HEK293T (cell line): Measurements from ENCODE around the gene PRKAR1B.

Experiments used
- CTCF ChIA-PET: fragments of 350-600 bp; formaldehyde crosslinking; extraction: SDS; loops from one replicate; lab custom pipeline; 2021; ENCODE audit warnings: antibody characterized with exemption, inconsistent platforms; lab: Yijun Ruan, JAX
- POLR2A ChIA-PET: fragments of 350-600 bp; formaldehyde crosslinking; extraction: SDS; loops from one replicate; lab custom pipeline; 2020; ENCODE audit warnings: antibody characterized with exemption, inconsistent platforms; lab: Yijun Ruan, JAX
- DNase-seq: peaks from one replicate; pipeline ENCODE4 v3.0.0; 2012; ENCODE audit warnings: mixed read lengths; ENCODE audit errors: extremely low spot score
- ARNT ChIP-seq: fragments of 450-650 bp; IDR thresholded peaks from 2 replicates; pipeline ENCODE4 v1.6.1; 2017; ENCODE audit warnings: mild to moderate bottlenecking
- BHLHE40 ChIP-seq: fragments of 450-650 bp; IDR thresholded peaks from 2 replicates; pipeline ENCODE4 v1.6.1; 2016; ENCODE audit warnings: mild to moderate bottlenecking, moderate library complexity, borderline replicate concordance
- CTBP1 ChIP-seq: fragments of 450-650 bp; IDR thresholded peaks from 2 replicates; pipeline ENCODE4 v1.6.1; 2016; ENCODE audit warnings: borderline replicate concordance
- ELF4 ChIP-seq: fragments of 450-650 bp; IDR thresholded peaks from 2 replicates; pipeline ENCODE4 v1.6.1; 2017; ENCODE audit warnings: antibody characterized with exemption
- FOXA1 ChIP-seq: fragments of 450-650 bp; IDR thresholded peaks from 2 replicates; pipeline ENCODE4 v1.6.1; 2016; ENCODE audit warnings: mild to moderate bottlenecking
- FOXK2 ChIP-seq: fragments of 450-650 bp; IDR thresholded peaks from 2 replicates; pipeline ENCODE4 v1.6.1; 2016; ENCODE audit warnings: mild to moderate bottlenecking
- FOXM1 ChIP-seq: fragments of 450-650 bp; IDR thresholded peaks from 2 replicates; pipeline ENCODE4 v1.6.1; 2017; ENCODE audit warnings: mild to moderate bottlenecking, borderline replicate concordance
- HDGF ChIP-seq: fragments of 450-650 bp; IDR thresholded peaks from 2 replicates; pipeline ENCODE4 v1.6.1; 2017; ENCODE audit warnings: antibody characterized with exemption, borderline replicate concordance
- L3MBTL2 ChIP-seq: fragments of 450-650 bp; conservative IDR thresholded peaks from 2 replicates; pipeline ENCODE4 v1.6.1; 2016; ENCODE audit warnings: mild to moderate bottlenecking
- LEF1 ChIP-seq: fragments of 450-650 bp; IDR thresholded peaks from 2 replicates; pipeline ENCODE4 v1.6.1; 2017; ENCODE audit warnings: mild to moderate bottlenecking, borderline replicate concordance
- NFRKB ChIP-seq: fragments of 450-650 bp; IDR thresholded peaks from 2 replicates; pipeline ENCODE4 v1.6.1; 2016; ENCODE audit warnings: mild to moderate bottlenecking, moderate library complexity
- SP1 ChIP-seq: fragments of 450-650 bp; IDR thresholded peaks from 2 replicates; pipeline ENCODE4 v1.6.1; 2017
- SUZ12 ChIP-seq: fragments of 450-650 bp; IDR thresholded peaks from 2 replicates; pipeline ENCODE4 v1.6.1; 2016; ENCODE audit warnings: mild to moderate bottlenecking
- TARDBP ChIP-seq: fragments of 450-650 bp; IDR thresholded peaks from 2 replicates; pipeline ENCODE4 v1.6.1; 2016
- ZNF384 ChIP-seq: fragments of 450-650 bp; IDR thresholded peaks from 2 replicates; pipeline ENCODE4 v1.6.1; 2016
- TF ChIP-seq, protein P1 (sequence below): fragments of 450-650 bp; IDR thresholded peaks from 2 replicates; pipeline ENCODE4 v1.6.1; 2016

PRKAR1B gene

DNA sequence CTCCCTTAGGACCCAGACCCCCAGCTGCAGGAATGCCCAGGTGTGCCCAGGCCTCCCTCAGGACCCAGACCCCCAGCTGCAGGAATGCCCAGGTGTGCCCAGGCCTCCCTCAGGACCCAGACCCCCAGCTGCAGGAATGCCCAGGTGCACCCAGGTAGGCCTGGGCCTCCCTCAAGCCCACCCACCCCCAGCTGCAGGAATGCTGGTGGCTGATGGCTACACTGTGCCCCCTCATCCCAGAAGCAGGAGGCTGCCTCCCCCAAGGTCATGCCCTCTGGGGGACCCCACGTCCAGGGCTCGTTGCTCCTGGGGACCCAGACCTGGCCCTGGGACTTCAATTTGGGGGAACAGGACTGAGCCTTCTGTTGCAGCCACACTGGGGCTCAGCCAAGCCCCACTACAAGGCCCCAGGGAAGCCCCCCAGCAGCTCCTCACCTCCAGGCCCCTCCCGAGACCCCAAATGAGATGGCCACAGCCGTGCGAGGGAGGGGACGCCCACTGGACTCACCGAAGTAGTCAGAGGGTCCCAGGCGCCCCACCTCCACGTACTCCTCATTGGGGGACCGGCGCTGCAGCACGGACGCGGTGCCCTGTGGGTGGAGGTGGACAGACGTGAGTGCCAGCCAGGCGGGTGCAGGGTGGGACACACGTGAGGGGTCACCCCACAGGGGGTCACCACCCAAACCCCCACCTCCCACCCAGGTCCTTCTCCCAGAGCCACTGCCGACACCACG lies 176.0 kb downstream of the PRKAR1B start:
- CTCF ChIA-PET: no interaction called here
- no peak for DNase-seq
- no peak for TF ChIP-seq SP1
- no peak for TF ChIP-seq TARDBP
- TF ChIP-seq FOXA1: no peak
- POLR2A ChIA-PET: no interaction called here

DNA sequence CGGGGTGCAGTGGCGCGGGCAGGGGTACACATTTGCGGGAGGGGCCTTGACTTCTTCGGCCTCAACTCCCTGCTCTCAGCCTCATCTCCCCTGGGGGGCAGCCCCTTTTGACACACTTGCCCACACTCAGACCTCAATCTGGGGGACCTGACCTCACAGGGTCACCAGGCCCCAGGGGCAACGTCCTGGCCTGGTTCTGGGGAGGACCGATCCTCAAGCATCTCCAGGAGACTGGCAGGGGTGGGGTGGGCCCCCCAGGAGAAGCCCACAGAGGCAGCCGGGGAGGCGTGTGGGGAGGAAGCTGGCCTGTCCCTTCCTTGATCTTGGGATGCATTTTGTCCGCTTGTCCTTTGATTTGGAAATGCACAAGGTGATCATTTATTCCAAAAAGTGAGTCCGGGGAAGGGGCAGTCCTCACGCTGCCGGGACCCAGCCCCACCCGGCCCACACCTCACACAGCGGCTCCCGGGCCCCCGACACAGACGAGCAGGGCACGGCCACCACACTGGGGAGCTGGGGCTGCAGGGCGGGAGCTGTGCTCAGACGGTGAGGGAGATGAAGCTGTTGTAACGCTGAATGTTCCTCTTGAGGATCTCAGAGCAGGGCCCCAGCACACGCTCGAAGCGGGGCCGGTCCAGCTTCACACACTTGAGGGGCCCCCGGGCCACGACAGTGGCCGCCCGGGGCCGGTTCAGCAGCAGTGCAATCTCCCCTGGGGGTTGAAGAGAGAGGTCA lies 177.0 kb downstream of the PRKAR1B start:
- ChIA-PET POLR2A (no interaction called here), CTCF (no interaction called here)
- TF ChIP-seq L3MBTL2 (no peak), ELF4 (no peak), SP1 (no peak), NFRKB (no peak), FOXM1 (no peak), FOXA1 (no peak), BHLHE40 (no peak), SUZ12 (no peak), ARNT (no peak), TARDBP (no peak), ZNF384 (no peak), HDGF (no peak), CTBP1 (no peak), FOXK2 (no peak)
- TF ChIP-seq, protein P1, sequence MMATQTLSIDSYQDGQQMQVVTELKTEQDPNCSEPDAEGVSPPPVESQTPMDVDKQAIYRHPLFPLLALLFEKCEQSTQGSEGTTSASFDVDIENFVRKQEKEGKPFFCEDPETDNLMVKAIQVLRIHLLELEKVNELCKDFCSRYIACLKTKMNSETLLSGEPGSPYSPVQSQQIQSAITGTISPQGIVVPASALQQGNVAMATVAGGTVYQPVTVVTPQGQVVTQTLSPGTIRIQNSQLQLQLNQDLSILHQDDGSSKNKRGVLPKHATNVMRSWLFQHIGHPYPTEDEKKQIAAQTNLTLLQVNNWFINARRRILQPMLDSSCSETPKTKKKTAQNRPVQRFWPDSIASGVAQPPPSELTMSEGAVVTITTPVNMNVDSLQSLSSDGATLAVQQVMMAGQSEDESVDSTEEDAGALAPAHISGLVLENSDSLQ: no peak
- no peak for DNase-seq

DNA sequence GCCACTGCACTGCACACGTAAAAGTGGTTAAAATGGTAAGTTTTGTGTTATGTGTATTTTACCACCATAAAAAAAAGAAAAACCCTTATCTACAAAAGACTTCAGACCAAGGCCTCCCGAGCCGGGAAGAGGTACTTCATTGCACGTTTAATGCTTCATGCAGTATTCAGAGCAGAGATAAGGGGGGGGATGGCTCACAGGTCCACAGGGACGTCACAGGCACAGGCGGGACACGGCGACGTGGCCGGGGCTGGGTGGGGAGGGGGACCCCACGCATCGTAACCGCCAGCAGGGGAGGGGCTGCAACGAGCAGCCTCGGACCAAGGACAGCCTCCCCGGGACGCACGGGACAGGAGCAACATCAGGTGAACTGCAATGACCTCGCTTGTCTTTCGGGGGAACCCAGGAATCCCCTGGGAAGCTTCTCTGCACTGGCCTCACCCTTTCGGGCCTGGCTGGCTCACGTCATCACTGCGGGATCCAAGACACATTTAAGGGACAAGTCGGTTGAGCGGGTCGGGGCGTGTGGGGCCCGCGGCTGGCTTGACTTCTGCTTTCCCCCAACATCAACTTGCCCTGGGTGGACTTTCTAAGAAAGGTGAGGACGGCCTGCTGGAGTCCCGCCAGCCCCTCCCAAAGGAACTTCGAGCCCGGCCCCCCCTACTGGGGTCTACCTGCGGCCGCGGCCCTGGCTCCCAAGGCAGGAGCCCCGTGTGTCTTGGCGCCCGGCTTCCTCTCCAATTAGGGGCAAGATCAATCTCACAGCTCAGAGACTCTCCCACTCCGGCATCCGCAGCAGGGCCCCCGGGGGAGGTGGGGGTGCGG lies 177.8 kb downstream of the PRKAR1B start:
- no peak for DNase-seq
- no peak for TF ChIP-seq FOXK2
- no peak for TF ChIP-seq ARNT
- TF ChIP-seq FOXA1: no peak
- TF ChIP-seq SP1: no peak
- no peak for TF ChIP-seq NFRKB
- TF ChIP-seq ZNF384: no peak
- TF ChIP-seq HDGF: no peak
- TF ChIP-seq BHLHE40: no peak
- TF ChIP-seq SUZ12: no peak
- TF ChIP-seq FOXM1: no peak
- TF ChIP-seq, protein P1: no peak
- no peak for TF ChIP-seq CTBP1
- TF ChIP-seq ELF4: no peak
- no peak for TF ChIP-seq LEF1
- no peak for TF ChIP-seq L3MBTL2
- ChIA-PET CTCF (no interaction called here), POLR2A (no interaction called here)

DNA sequence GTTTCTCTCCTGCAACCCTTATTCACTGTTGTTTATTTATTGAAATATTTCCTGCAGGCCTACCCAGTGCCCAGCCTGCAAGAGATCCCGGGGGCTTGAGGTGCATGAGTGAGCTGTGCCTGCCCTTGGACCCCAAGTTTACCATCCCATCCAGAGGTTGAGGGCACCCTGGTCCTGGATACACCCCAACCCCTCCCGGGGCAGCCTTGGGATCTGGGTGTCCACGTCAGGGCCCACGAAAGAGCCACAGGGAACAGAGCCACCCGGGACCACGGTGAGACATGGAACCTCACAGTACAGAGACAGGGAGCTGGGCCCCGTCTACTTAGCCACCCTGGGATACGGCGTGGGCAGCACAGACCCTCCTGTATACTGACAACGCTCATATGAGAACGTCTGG lies 178.7 kb downstream of the PRKAR1B start:
- CTCF ChIA-PET: no interaction called here
- no peak for DNase-seq
- POLR2A ChIA-PET: no interaction called here
- TF ChIP-seq FOXA1: no peak

DNA sequence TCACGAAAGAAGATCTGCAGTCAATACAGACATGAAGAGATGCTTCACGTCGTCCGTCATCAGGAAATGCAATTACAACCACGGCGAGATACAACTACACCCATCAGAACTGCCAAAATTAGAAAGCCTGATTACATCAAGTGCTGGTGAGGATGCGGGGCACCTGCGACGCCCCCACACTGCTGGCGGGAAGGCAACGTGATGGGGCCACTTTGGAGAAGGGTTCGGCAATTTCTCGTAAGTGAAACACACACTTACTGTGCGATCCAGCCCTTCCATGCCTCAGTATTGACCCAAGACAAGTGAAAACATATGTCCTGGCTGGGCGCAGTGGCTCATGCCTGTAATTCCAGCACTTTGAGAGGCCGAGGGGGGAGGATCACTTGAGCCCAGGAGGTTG lies 181.6 kb downstream of the PRKAR1B start:
- ChIA-PET CTCF (no interaction called here), POLR2A (no interaction called here)
- TF ChIP-seq SUZ12 (no peak), FOXK2 (no peak), ARNT (no peak)
- DNase-seq: no peak

DNA sequence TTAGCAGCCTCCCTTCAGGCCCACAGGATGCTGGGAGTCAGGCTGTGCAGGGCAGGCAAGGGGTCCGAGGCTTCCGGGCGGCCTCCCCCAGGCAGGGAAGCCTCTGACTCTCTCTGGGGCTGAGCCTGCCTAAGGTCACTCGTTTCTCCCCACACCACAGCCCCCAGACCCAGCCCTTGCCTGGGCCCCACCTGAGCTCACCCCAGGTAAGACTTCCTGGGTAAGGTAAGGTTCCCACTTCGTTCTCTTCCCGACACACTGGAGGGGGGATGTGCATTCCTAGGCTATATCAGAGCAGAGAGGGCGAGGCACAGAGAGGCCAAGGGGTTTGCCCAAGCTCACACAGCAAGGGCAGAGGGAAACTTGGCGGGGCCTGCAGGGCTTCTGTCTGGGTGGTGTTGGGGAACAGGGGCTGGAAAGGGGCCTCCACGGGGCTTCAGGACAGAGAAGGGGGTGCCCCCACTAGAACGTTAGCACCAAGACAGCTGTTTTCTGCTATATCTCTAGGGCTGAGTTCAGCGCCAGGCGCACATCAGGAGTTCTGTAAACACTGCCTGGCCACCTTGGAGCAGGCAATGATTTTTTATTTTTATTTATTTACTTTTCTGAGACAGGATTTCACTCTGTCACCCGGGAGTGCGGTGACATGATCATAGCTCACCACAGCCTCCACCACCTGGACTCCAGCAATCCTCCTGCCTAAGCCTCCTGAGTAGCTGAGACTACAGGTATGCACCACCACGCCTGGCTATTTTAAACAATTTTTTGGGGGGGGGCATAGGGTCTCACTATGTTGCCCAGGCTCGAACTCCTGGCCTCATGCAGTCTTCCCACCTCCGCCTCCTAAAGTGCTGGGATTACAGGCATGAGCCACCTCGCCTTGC lies 182.5 kb downstream of the PRKAR1B start:
- CTCF ChIA-PET: no interaction called here
- POLR2A ChIA-PET: no interaction called here

More for the DNA sequence above, 182.5 kb downstream of the PRKAR1B start:
- no peak for DNase-seq
- TF ChIP-seq NFRKB: no peak
- TF ChIP-seq ZNF384: no peak
- no peak for TF ChIP-seq LEF1
- TF ChIP-seq ELF4: no peak
- TF ChIP-seq FOXM1: no peak
- TF ChIP-seq BHLHE40: no peak
- TF ChIP-seq CTBP1: no peak
